ENCODE measurements around the gene MAEA.
"Not testable (repeated sequence)": the region's sequence is repeated elsewhere in the genome, so short reads cannot be mapped to it uniquely, and the experiment has no call there.

Gene MAEA

GRCh38 chr4:1370321-1371124, 80.8 kb downstream of the MAEA start:
- DNase-seq, result no peak

DNA sequence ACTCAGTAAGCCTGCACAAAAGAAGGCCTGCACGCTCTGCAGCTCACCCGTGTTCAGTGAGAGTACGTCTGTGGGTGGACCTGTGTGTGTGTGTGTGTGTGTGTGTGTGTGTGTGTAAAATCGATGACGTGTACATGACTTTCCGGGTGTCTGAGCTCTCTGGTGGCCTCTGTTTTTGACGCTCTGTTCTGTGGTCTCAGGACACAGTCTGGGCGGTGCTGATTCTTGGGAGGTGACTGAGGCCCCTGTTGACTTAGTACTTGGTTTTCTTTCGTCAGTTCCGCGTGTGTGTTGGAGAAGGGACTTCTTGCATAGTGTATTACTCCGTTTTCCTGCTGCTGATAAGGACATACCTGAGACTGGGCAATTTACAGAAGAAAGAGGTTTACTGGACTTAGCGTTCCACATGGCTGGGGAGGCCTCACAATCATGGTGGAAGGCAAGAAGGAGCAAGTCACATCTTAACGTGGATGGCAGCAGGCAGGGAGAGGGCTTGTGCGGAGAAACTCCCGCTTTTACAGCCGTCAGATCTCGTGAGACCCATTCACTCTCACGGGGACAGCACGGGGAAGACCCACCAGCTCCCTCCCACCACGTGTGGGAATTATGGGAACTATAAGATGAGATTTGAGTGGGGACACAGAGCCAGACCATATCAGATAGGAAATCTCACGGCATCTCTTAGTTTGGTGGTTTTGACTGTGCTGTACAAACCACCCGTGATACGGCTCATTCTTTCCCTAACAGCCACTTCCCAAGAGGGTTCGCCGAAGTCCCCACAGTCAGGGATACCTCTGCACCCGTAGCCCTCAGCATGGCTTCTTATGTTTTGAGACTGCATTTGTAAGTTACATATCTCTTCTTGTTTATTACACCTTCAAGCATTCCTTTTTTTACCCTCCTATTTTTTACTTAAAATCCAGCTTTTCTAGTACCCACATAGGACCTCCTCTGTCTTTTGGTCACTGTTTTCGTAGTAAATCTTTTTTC, 81.8 kb downstream of the MAEA start:
- no peak for DNase-seq

GRCh38 chr4:1372576-1372975, 82.9 kb downstream of the MAEA start:
- not testable (repeated sequence) for DNase-seq

DNA sequence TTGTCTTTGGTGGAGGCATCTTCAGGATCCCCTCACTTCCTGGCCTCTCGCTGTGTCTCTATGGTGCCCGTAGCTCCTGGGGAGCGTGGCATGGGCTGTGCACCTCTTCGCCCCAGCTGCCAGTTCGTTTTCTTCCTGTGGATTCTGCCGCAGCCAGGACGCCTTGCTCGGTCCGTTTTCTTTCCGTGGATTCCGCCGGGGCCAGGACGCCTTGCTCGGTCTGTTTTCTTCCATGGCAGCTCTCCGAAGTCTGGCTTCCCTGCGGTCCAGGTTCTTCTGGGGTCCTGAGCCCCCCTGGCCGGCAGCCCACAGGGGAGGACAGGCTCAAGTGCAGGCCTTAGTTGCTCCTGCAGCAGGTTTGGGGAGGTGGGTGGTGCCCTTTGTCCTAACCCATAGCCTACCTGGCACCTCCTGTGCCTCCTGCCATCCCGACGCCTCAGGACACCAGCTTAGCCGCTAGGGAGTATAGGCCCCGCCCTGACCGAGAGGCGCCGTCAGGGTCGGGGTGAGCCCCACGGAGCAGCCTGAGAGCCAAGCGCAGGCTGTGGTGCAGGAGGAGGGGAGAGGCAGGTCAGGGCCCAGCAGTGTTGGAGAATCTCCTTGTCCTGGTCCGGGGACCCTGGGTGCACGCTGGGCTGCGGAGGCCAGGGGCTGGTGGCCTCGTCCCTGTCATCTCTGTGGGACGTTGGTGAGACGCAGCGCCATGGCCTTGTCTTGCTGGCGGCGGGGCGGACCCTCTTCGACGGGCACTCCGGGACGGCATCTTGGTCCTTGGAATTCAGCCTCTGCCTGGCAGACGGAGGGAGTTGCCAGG, 84.4 kb downstream of the MAEA start:
- DNase-seq, result no peak

- no peak for DNase-seq
Measured at GRCh38 chr4:1374706-1375045, 85.0 kb downstream of the MAEA start.

DNA sequence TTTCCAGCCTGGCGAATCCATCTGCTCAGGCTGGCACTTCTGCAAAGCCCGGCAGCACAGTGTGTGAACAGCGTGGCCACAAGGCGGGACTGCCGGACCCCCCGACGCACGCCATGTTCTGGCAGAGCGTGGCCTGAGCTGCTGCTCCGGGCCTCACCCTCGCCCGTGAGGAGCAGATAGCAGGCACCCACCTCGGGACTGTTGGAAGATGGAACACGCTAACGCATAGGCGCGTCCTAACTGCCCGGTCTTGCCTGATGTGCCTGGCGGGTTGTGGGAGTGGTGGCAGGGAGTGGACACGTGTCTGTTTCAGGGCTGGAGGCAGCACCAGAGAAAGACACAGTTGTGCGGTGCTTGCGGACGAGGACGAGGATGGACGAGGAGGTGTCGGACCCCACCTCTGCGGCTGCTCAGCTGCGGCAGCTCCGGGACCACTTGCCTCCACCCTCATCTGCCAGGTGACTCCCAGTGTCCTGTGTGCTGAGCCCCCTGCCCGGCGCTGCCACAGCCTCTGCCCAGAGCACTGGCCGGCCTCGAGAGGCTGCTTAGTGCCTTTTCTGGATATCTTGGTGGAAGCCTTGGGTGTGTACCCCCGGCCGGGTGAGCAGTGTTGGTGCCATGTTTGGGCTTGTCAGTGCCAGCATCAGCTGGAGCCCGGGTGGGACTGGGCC, 85.5 kb downstream of the MAEA start:
- no peak for DNase-seq

GRCh38 chr4:1375761-1376322, 86.2 kb downstream of the MAEA start:
- no peak for DNase-seq

GRCh38 chr4:1376391-1376840, 86.7 kb downstream of the MAEA start:
- DNase-seq, result no peak

DNA sequence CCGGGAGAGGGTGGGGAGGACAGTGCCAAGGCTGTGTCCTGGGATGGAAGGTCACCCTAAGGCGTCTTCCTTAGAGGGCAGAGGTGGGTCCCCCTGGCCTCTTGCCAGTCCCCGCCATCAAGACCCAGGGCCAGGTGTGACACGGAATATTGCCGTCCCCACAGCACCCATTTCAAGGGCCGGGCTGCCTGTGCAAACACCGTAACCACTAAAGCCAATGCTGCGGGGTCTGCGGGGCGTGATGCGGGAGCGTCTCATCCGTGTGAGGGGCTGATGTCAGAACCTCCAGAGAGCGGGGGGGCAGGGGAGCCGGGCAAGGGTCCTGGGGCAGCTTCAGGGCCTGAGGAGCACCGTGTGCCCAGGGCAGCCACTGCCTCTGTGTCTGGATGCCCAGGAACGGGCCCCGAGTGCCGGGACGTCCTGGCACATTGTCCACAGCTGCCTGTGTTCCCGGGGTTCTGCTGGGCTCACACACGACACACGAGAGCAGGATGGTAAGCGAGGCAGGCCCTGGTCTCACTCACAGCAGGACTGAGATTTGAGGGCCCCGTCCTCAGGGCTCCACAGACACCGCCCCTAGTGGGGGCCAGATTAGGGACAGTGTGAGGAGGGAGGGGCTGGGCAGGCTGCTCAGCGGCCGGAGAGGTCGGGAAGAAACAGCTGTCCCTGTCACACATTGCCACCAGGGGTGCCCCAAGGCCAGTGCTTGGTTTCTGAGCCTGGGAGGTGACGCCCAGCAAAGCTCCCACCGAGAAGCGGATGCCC, 87.3 kb downstream of the MAEA start:
- no peak for DNase-seq

GRCh38 chr4:1377606-1378261, 88.0 kb downstream of the MAEA start:
- no peak for DNase-seq

DNA sequence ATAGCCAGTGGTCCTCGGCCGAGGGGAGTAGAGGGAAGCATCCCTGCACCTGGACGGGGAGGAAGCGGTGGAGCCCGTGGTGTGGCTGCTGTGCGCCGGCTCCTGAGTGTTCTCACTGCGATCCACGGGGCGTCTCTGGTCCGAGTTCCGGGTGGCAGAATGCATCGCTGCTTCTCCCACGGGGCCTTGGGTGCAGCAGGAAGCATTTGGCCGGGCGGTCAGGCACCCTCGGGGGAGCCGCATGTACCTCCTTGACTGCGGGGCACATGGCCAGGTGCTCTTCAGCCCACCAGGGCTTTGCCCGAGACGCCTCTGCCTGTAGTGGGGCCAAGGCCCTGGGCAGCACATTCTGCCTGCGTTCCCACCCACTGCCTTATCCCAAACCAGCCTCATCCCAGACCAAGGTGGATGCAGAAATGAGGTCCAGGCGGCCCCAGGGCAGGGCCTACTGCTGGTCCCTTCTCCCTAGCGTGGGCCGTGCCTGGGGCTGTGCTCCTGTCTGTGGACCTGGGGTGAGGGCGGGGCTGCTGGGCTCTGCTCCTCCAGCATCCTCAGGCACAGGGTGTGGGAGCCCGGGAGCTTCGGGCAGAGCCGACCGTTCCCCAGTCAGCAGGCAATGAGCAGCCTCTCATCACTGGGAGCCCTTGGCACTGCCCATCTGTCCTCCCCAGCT, 89.0 kb downstream of the MAEA start:
- DNase-seq, result no peak

GRCh38 chr4:1379351-1379781, 89.7 kb downstream of the MAEA start:
- DNase-seq, result no peak

GRCh38 chr4:1379801-1380331, 90.2 kb downstream of the MAEA start:
- no peak for DNase-seq

- no peak for DNase-seq
Measured at GRCh38 chr4:1380368-1381151, 90.9 kb downstream of the MAEA start.

DNA sequence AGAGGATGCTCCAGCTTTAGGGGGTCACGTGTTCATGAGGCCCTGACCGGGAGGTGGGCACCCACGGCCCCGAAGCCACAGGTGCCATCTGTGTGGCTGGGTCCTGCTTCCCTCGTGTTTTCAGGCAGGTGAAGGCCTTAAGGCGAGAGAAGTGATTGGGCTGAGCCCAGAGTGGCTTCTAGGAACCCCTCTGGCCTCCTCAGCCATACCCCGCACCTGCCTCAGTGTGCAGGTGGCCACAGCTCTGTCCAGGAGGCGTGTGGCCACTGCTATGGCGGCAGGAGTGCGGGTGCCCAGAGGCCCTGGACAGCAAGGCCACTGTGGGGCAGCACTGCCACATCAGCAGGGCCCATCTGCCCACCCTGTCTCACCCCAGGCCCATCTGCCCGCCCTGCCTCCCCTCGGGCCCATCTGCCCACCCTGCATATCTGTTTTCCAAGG, 91.5 kb downstream of the MAEA start:
- no peak for DNase-seq

GRCh38 chr4:1381944-1382541, 92.4 kb downstream of the MAEA start:
- DNase-seq, result no peak

- no peak for DNase-seq
Measured at GRCh38 chr4:1382776-1383727, 93.4 kb downstream of the MAEA start.

All from NK-92 treated with Interleukin-12 subunit alpha and Interleukin-12 subunit beta, amount 100 ng/mL, for 24 hours (cell line).